Activated CD4-positive, alpha-beta T cell treated with anti-CD3 and anti-CD28 coated beads, Interleukin-2, Interleukin-4, amounts not matched to agents 100 ng/mL and 50 ng/mL, durations not matched to agents 16 hours and 8 hours (primary cell): ENCODE results near the gene LDLRAD4.
"Not testable (repeated sequence)": the region's sequence is repeated elsewhere in the genome, so short reads cannot be mapped to it uniquely, and the experiment has no call there.

Source experiments
- DNase-seq: peaks from one replicate; pipeline ENCODE4 v3.0.0-alpha.2; 2020; ENCODE audit warnings: low spot score

Gene LDLRAD4

GRCh38 chr18:13246591-13246990 is 28.0 kb downstream of the LDLRAD4 start:
- no peak for DNase-seq

DNA sequence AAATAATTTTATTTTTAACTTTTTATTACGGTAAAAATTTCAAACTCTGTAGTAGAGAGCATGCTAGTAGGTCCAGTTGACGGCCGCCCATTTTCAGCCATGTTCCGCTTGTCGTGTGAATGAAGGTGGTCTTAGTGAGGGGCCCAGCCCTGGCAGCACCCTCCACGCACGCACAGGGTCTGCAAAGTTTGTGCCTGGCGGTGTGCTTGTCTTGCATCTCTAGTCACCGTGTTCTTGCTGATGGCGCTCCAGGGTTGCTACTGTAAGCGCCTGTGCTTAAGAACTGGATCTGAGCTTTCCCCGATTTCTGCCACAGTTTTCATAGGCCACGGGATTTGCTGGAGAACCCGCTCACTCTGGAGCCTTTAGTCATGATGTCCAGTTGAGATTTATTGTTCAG is 28.9 kb downstream of the LDLRAD4 start:
- no peak for DNase-seq

GRCh38 chr18:13252686-13253410 is 34.3 kb downstream of the LDLRAD4 start:
- DNase-seq: no peak

DNA sequence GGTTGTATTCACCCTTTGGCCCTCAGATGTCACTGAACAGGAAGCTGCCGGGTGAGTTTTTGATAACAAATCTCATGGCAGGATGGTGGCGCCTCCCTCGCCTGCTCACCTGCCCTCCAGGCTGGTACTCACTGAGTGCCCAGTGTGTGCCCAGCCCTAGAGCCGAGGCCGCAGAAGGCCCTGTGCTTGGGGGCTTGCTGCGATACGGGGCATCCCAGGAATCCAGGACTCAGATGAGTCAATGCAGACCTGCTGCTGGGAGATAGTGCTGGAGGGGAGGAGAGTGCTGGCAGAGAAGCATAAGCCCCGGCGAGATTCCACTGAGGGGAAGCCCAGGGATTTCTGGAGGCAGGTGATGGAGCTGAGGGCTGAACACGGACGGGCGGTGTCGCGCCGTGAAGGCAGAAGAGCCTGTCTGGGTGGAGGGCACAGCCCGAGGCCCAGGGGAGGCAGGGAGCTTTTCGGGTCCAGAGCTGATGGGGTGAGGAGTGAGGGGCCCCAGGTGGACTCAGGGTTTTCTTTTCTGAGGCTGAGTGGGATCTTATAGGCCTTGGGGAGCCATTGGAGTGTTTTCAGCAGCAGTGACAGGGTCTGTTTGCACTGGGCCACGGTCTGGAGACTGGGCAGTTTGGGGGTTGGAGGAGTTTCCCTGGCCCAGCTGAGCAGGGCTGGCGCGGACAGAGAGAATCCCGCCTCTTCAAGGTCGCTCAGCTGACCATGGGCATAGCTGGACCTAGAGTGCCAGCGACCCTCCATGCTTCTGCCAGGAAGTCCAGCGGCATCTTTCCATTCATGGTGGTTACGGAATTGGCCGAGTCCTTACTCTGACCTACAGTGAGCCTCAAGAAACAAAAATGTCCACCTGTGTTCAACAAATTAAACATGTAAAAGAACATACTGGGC is 35.5 kb downstream of the LDLRAD4 start:
- DNase-seq: no peak

- no peak for DNase-seq
Observed at GRCh38 chr18:13254971-13255927, 36.7 kb downstream of the LDLRAD4 start.

DNA sequence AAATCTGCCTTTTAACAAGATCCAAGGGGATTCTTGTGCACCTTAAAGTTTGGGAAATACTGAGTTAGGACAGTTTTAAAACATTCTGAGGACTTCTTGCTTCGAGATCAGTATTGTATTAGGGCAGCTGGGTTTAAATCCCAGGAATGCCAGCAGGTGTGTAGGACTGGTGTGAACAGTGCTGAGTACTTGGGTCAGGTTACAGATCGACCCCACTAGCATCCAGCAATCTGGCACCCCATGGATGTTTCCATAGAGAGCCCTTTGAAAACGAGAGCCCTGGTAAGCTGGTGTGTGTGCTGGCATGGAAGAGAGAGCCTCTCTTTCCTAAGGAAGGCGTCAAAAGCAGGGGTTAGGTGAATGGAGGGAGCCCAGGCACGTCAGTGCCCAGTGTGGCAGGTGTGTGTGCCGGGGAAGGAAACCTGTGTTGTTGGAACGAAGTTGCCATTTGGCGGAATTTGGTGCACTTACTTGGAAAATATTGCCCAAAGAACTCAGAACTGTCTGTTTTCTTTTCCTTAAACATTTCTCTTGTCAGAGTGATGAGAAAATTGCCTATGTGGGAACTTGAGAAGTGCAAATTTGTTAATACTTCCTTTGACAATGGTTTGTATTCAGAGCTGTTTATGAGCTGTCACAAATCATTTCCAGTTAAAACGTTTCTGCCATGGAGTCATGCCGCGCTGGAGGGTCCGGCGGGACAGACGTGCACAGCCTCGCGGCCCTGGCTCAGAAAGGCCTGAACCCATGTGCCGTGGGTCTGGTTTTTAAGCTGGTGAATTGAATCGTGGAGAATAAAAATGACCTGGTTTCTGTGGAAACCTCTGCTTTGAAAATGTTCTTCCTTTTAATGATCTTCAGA is 38.1 kb downstream of the LDLRAD4 start:
- DNase-seq: no peak

DNA sequence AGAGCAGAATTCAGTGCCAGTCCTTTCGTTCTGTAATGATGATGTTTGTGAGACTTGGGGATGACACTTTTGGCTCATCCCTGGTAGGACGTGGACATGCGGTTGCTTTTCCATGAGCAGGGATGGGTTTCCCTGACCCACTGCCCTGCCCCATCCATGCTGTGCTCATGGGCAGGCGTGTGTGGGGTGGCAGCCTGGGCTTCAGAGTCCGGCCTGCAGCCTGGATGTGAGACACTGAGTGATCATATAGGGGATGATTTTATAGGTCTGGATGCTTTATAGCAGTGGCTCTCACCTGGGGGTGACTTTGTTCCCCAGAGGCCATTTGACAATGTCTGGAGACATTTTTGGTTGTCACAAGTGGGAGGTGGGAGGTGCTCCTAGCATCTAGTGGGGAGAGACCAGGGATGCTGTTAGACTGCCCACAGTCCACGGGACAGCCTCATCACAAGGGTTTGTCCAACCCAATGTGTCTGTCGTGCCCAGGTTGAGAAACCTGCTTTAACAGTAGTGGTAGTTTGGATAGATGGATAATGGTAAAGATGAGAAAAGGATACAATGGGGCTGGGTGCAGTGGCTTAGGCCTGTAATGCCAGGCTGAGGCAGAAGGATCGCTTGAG is 38.9 kb downstream of the LDLRAD4 start:
- DNase-seq: no peak

DNA sequence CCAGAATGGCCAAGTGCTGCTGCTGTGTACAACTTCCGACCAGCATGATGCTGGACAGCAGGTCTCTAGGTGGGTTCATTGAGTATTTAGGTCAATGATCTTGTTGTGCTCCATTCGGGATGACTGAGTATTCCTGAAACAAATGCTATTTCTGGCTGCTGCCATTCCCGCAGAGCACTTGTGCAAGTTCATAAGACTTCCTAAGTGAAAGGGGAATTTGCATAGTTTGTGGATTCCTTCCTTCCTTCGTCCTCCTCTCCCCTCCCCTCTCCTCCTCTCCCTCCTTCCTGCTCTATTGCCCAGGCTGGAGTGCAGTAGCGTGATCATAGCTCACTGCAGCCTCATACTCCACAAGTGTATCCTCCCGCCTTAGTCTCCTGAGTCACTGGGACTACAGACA is 40.4 kb downstream of the LDLRAD4 start:
- DNase-seq: no peak

DNA sequence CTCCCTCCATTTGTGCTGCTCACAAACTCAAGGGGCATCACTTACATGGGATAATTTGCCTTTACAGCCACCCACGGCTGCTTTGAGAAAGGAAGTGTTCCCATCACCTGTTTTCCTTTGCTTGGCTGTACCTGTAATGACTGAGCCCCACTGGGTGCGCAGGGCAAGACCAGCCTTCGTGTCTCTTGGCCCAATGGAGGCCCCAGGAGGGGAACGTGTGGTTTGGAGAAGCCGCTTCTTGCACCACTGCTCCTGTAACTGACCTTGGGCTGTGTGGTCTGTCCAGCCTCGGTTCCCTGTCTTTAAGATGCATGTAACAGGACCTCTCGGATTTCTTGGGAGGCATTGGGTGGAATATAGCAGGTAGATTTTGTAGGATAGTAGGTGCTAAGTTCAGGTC is 41.1 kb downstream of the LDLRAD4 start:
- no peak for DNase-seq

DNA sequence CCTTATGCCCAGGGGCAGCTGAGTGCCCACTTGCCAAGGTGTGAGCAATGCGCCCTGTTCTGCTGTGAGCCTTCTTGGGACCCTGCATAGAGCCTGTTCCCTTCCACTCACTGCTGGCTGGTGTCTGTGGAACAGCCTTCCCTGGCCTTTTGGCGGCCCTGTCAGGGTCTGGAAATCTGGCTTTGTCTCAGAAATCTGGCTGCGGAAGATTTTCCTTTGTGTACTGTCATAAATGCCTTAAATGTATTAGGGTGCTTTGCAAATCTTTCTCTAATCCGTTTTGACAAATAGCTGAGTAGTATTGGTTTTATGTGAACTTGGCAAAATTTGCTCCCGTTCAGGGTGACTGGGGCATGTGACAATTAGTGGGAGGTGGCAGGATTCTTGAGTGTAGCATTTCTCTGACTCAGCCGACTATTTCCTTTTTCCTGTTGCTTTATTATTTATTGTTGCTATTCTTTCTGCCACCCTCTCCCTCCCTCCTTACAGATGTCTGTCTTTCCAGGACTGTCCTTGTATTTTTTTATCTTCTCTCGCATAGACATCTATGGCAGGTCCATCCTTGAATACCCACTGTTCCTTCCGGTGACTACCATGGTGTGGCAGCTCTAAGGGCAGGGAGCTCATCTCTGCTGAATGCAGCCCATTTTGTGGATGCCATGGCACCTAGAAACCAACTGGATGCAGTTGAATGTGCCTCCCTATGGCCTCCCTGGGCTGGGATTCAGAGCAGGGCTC is 41.8 kb downstream of the LDLRAD4 start:
- DNase-seq: no peak

- DNase-seq: no peak
Observed at GRCh38 chr18:13260935-13261640, 42.5 kb downstream of the LDLRAD4 start.

DNA sequence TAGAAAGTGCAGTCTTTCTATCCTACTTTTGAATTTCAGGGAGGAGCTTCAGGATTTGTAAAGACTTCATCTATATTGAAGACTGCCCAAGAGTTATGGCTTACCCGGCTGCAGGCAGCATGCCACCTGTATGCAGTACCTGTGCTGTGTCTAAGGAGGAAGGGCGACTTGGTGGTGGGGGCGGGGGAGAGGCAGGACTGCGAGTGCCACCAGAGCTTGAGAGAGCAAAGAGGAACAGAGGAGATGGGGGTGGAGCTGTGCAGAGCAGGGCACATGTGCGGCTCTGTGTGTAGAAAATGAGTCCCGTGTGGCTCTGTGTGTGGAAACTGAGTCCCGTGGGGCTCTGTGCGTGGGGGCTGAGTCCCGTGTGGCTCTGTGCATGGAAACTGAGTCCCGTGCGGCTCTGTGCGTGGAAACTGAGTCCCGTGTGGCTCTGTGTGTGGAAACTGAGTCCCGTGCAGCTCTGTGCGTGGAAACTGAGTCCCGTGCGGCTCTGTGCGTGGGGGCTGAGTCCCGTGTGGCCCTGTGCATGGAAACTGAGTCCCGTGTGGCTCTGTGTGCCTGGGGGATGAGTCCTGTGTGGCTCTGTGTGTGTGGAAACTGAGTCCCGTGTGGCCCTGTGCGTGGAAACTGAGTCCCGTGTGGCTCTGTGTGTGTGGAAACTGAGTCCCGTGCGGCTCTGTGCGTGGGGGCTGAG is 43.2 kb downstream of the LDLRAD4 start:
- no peak for DNase-seq

GRCh38 chr18:13262358-13262680 is 43.8 kb downstream of the LDLRAD4 start:
- not testable (repeated sequence) for DNase-seq

DNA sequence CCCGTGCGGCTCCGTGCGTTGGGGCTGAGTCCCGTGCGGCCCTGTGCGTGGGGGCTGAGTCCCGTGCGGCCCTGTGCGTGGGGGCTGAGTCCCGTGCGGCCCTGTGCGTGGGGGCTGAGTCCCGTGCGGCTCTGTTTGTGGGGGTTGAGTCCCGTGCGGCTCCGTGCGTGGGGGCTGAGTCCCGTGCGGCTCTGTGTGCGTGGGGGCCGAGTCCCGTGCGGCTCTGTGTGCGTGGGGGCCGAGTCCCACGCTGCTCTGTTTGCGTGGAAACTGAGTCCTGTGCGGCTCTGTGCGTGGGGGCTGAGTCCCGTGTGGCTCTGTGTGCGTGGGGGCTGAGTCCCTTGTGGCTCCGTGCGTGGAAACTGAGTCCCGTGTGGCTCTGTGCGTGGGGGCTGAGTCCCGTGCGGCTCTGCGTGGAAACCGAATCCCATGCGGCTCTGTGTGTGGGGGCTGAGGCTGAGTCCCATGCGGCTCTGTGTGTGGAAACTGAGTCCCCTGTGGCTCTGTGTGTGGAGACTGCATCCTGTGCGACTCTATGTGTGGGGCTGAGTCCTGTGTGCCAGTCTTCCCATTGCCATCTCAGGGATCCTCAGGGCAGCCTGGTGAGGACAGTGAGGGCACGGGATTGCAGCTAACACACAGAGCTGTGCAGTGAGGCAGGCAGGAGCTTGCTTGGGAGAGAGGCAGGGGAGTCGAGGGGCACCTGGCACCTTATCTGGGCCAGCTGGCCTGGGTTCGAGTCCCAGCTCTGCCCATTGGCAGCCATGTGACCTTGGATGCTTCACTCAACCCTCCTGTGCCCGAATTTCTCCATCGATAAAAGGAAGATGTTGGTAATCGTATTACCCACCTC is 44.5 kb downstream of the LDLRAD4 start:
- DNase-seq: no peak

- no peak for DNase-seq
Observed at GRCh38 chr18:13264091-13265007, 45.8 kb downstream of the LDLRAD4 start.

DNA sequence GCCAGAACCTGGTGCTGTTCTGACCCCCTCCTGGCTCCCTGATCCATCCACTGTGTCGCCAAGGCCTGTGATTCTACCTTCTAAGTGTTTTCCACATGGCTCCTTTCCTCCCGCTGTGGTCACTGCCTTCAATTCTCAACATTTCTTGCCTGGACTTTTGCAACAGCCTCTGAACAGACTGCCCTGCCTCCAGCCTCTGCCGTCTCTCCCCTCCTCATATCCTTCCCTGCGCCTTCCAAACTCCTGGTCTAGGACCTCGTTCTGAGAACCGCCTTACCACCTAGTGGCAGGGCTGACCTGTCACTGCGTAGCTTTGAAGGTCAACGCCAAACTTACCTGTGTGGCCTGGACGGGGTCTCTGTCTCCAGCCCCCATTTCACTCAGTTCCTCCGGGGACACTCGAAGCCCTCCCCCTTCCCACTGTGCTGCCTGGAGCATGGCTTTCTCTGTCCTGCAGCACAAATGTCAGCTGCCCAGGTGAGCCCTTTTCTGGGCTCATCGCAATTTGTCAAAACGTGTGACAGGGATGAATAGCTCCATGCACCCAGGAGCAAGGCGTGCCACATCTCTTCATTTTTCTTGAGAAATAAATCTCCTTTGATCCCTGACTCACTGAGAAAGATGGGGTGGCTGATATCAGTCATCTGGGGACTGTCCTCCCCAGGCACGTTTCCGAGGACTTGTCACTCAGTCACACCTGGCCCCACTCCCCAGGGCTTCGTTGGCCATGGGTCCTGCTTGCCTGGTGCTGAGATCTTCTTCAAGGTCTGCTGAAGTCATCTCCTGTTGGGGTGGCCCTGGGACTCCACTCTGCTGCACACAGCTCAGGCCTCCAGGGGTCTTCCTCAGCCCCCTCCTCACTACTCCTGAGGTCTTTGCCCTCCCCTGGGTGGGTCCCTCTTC is 46.7 kb downstream of the LDLRAD4 start:
- DNase-seq: peak; percentile 83
